ENCODE measurements around the gene FKBP2.

DNA sequence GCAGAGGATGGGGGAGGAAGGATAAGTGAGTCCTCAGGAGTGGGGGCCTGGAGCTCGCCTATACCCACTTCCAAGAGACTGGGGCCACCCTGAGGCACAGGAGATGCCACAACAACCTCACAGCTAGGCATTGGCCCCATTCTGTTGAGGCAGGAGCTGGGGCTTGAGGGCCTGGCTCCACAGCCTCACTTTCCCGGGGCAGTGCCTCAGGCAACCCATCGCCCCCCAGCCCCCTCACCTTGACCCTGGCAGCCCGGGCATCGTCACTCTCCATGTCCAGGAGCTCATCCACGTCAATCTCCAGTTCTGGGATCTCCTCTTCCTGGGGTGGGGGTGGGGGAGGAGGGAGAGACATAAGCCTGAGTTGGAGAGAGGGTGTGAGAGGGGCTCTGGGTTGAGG is 4.1 kb downstream of the FKBP2 start:
- TF ChIP-seq POLR2AphosphoS5 (IDR thresholded peaks at IDR 0.05; ENCODE audit: borderline replicate concordance, low read depth, low read length) (peak; percentile 39; the same call in 1 of the 2 replicates), EZH2 (IDR thresholded peaks at IDR 0.05) (no peak), FOXP2 (optimal IDR thresholded peaks at IDR 0.05; ENCODE audit: control extremely low read depth, extremely low read length, insufficient read depth) (no peak)

Measured in SK-N-MC (cell line).